ENCODE data around the gene JAKMIP1. TPM values are rescaled to one million over a fixed set of nuclear protein-coding genes. Genes with fewer than 3 reads are reported as not detected.

JAKMIP1 gene
- total RNA-seq, 1 donor from 2014 or later: not detected

- no peak for ATAC-seq
- no peak for DNase-seq (ENCODE audit: missing footprints)
- intact Hi-C loops (cut with DNase I): no loop called here
These were observed 141.0 kb downstream of the JAKMIP1 start for GRCh38 chr4:6059375-6059805.

- DNase-seq (ENCODE audit: missing footprints): no peak
- intact Hi-C loops (cut with DNase I): no loop called here
These were observed 141.6 kb downstream of the JAKMIP1 start for GRCh38 chr4:6058531-6059374.

GRCh38 chr4:6056976-6057766 lies 143.2 kb downstream of the JAKMIP1 start:
- ATAC-seq (no peak), DNase-seq (ENCODE audit: missing footprints) (no peak)
- intact Hi-C loops (cut with DNase I): no loop called here

More at GRCh38 chr4:6058531-6059374, 141.6 kb downstream of the JAKMIP1 start:
- ATAC-seq: no peak

- ATAC-seq: no peak
- no peak for DNase-seq (ENCODE audit: missing footprints)
- intact Hi-C loops (cut with DNase I): no loop called here
These were observed 144.9 kb downstream of the JAKMIP1 start for GRCh38 chr4:6055436-6055835.

GRCh38 chr4:6055030-6055429 lies 145.3 kb downstream of the JAKMIP1 start:
- DNase-seq (ENCODE audit: missing footprints) (no peak), ATAC-seq (no peak)
- intact Hi-C loops (cut with DNase I): no loop called here

GRCh38 chr4:6054162-6054922 lies 146.0 kb downstream of the JAKMIP1 start:
- ATAC-seq (no peak), DNase-seq (ENCODE audit: missing footprints) (no peak)
- intact Hi-C loops (cut with DNase I): no loop called here

GRCh38 chr4:6052679-6053078 lies 147.7 kb downstream of the JAKMIP1 start:
- intact Hi-C loops (cut with DNase I): no loop called here
- ATAC-seq (no peak), DNase-seq (ENCODE audit: missing footprints) (no peak)

- intact Hi-C loops (cut with DNase I): no loop called here
These were observed 149.8 kb downstream of the JAKMIP1 start for GRCh38 chr4:6050551-6050950.

GRCh38 chr4:6049985-6050384 lies 150.4 kb downstream of the JAKMIP1 start:
- intact Hi-C loops (cut with DNase I): no loop called here
- ATAC-seq (peak; percentile 37), DNase-seq (ENCODE audit: missing footprints) (no peak)

More at GRCh38 chr4:6050551-6050950, 149.8 kb downstream of the JAKMIP1 start:
- DNase-seq (ENCODE audit: missing footprints) (no peak), ATAC-seq (no peak)

- intact Hi-C loops (cut with DNase I): no loop called here
- DNase-seq (ENCODE audit: missing footprints) (no peak), ATAC-seq (no peak)
These were observed 151.1 kb downstream of the JAKMIP1 start for GRCh38 chr4:6049278-6049677.

GRCh38 chr4:6048537-6048936 lies 151.8 kb downstream of the JAKMIP1 start:
- no peak for ATAC-seq
- intact Hi-C loops (cut with DNase I): no loop called here
- no peak for DNase-seq (ENCODE audit: missing footprints)

- DNase-seq (ENCODE audit: missing footprints) (no peak), ATAC-seq (no peak)
- intact Hi-C loops (cut with DNase I): no loop called here
These were observed 153.1 kb downstream of the JAKMIP1 start for GRCh38 chr4:6047130-6047673.

- ATAC-seq: no peak
These were observed 153.7 kb downstream of the JAKMIP1 start for GRCh38 chr4:6046526-6047129.

GRCh38 chr4:6044805-6045204 lies 155.5 kb downstream of the JAKMIP1 start:
- ATAC-seq (no peak), DNase-seq (ENCODE audit: missing footprints) (no peak)
- intact Hi-C loops (cut with DNase I): no loop called here

More at GRCh38 chr4:6046526-6047129, 153.7 kb downstream of the JAKMIP1 start:
- intact Hi-C loops (cut with DNase I): no loop called here
- no peak for DNase-seq (ENCODE audit: missing footprints)

- intact Hi-C loops (cut with DNase I): no loop called here
- ATAC-seq (no peak), DNase-seq (ENCODE audit: missing footprints) (no peak)
These were observed 156.1 kb downstream of the JAKMIP1 start for GRCh38 chr4:6044276-6044675.

GRCh38 chr4:6043843-6044242 lies 156.5 kb downstream of the JAKMIP1 start:
- intact Hi-C loops (cut with DNase I): no loop called here
- ATAC-seq (no peak), DNase-seq (ENCODE audit: missing footprints) (no peak)

- intact Hi-C loops (cut with DNase I): no loop called here
- no peak for DNase-seq (ENCODE audit: missing footprints)
- ATAC-seq: no peak
These were observed 157.2 kb downstream of the JAKMIP1 start for GRCh38 chr4:6043188-6043587.

GRCh38 chr4:6042293-6043063 lies 157.9 kb downstream of the JAKMIP1 start:
- no peak for DNase-seq (ENCODE audit: missing footprints)
- no peak for ATAC-seq
- intact Hi-C loops (cut with DNase I): no loop called here
